Activated CD4-positive, alpha-beta T cell treated with anti-CD3 and anti-CD28 coated beads, Interleukin-2, amount 10 ng/mL, durations not matched to agents 24 days and 14 days (primary cell): Measurements from ENCODE around the gene MMP3. TPM values are rescaled to one million over a fixed set of nuclear protein-coding genes. Genes with fewer than 3 reads are reported as not detected.
A peak's percentile ranks its signal among the peaks of the same experiment; 100 is the strongest.

Source experiments
- DNase-seq: peaks from one replicate; pipeline ENCODE4 v3.0.0; 2022
- H3K27ac Mint-ChIP-seq: one replicate; pipeline ENCODE4 v1.8.0; 2022; ENCODE audit warnings: mild to moderate bottlenecking, mixed read lengths
- H3K27me3 Mint-ChIP-seq: one replicate; pipeline ENCODE4 v1.8.0; 2022; ENCODE audit warnings: mixed read lengths
- H3K36me3 Mint-ChIP-seq: one replicate; pipeline ENCODE4 v1.8.0; 2022; ENCODE audit warnings: low read depth, mild to moderate bottlenecking, mixed read lengths
- H3K4me1 Mint-ChIP-seq: one replicate; pipeline ENCODE4 v1.8.0; 2021; ENCODE audit warnings: mixed read lengths
- H3K4me3 Mint-ChIP-seq: one replicate; pipeline ENCODE4 v1.8.0; 2022; ENCODE audit warnings: mild to moderate bottlenecking, moderate library complexity, mixed read lengths
- H3K9me3 Mint-ChIP-seq: one replicate; pipeline ENCODE4 v1.8.0; 2021; ENCODE audit warnings: mixed read lengths
- intact Hi-C: fragments of 100-400 bp; cut with micrococcal nuclease; formaldehyde crosslinking; loops from one replicate; pipeline ENCODE4 v1.15.1; 2023
- total RNA-seq: library from RNA; stranded (reverse); gene quantifications from 2 replicates; pipeline ENCODE4 v1.2.3, GENCODE V29; 2022

MMP3 gene
- total RNA-seq, 1 donor from 2014 or later, result not detected

GRCh38 chr11:102849311-102849710, 5.9 kb upstream of the MMP3 start:
- H3K27me3 Mint-ChIP-seq, result peaks cover 5% of the 10 kb centered on the region
- no peak for DNase-seq
- intact Hi-C loops, result no loop called here
- H3K27ac Mint-ChIP-seq, result no peak overlapping the region
- H3K4me3 Mint-ChIP-seq, result no peak overlapping the region
- H3K4me1 Mint-ChIP-seq, result no peaks in the 10 kb centered on the region
- H3K9me3 Mint-ChIP-seq, result no peaks in the 10 kb centered on the region
- no peaks in the 10 kb centered on the region for H3K36me3 Mint-ChIP-seq

GRCh38 chr11:102846292-102846691, 2.9 kb upstream of the MMP3 start:
- H3K27me3 Mint-ChIP-seq, result peaks cover 9% of the 10 kb centered on the region
- DNase-seq, result no peak
- H3K4me3 Mint-ChIP-seq, result no peak overlapping the region
- intact Hi-C loops, result no loop called here
- H3K4me1 Mint-ChIP-seq, result no peaks in the 10 kb centered on the region
- H3K27ac Mint-ChIP-seq, result no peak overlapping the region
- H3K9me3 Mint-ChIP-seq, result no peaks in the 10 kb centered on the region
- H3K36me3 Mint-ChIP-seq, result no peaks in the 10 kb centered on the region

- no peak overlapping the region for H3K27ac Mint-ChIP-seq
- H3K4me1 Mint-ChIP-seq, result no peaks in the 10 kb centered on the region
- intact Hi-C loops, result no loop called here
- H3K4me3 Mint-ChIP-seq, result no peak overlapping the region
- DNase-seq, result no peak
- H3K9me3 Mint-ChIP-seq, result no peaks in the 10 kb centered on the region
- H3K27me3 Mint-ChIP-seq, result peaks cover 9% of the 10 kb centered on the region
- H3K36me3 Mint-ChIP-seq, result no peaks in the 10 kb centered on the region
Observed at GRCh38 chr11:102842930-102843329, 479 bp downstream of the MMP3 start.

GRCh38 chr11:102840018-102840417, 3.4 kb downstream of the MMP3 start:
- H3K4me1 Mint-ChIP-seq, result no peaks in the 10 kb centered on the region
- intact Hi-C loops, result no loop called here
- no peak overlapping the region for H3K4me3 Mint-ChIP-seq
- DNase-seq, result no peak
- no peak overlapping the region for H3K27ac Mint-ChIP-seq
- H3K9me3 Mint-ChIP-seq, result no peaks in the 10 kb centered on the region
- H3K36me3 Mint-ChIP-seq, result no peaks in the 10 kb centered on the region
- H3K27me3 Mint-ChIP-seq, result peaks cover 7% of the 10 kb centered on the region

- H3K27ac Mint-ChIP-seq, result no peak overlapping the region
- no peak overlapping the region for H3K4me3 Mint-ChIP-seq
- DNase-seq, result no peak
- intact Hi-C loops, result no loop called here
- no peaks in the 10 kb centered on the region for H3K36me3 Mint-ChIP-seq
- no peaks in the 10 kb centered on the region for H3K9me3 Mint-ChIP-seq
- H3K4me1 Mint-ChIP-seq, result no peaks in the 10 kb centered on the region
- H3K27me3 Mint-ChIP-seq, result peaks cover 3% of the 10 kb centered on the region
Observed at GRCh38 chr11:102837646-102838045, 5.8 kb downstream of the MMP3 start.

GRCh38 chr11:102837156-102837555, 6.3 kb downstream of the MMP3 start:
- H3K27me3 Mint-ChIP-seq, result peaks cover 5% of the 10 kb centered on the region
- DNase-seq, result no peak
- no peaks in the 10 kb centered on the region for H3K4me1 Mint-ChIP-seq
- H3K4me3 Mint-ChIP-seq, result no peak overlapping the region
- intact Hi-C loops, result no loop called here
- H3K27ac Mint-ChIP-seq, result no peak overlapping the region
- H3K36me3 Mint-ChIP-seq, result no peaks in the 10 kb centered on the region
- no peaks in the 10 kb centered on the region for H3K9me3 Mint-ChIP-seq

- H3K4me3 Mint-ChIP-seq, result no peak overlapping the region
Observed at GRCh38 chr11:102836290-102836875, 7.0 kb downstream of the MMP3 start.

GRCh38 chr11:102833731-102834130, 9.7 kb downstream of the MMP3 start:
- H3K4me3 Mint-ChIP-seq, result no peak overlapping the region
- no peaks in the 10 kb centered on the region for H3K36me3 Mint-ChIP-seq
- H3K27me3 Mint-ChIP-seq, result peaks cover 29% of the 10 kb centered on the region
- intact Hi-C loops, result no loop called here
- H3K4me1 Mint-ChIP-seq, result peaks cover 3% of the 10 kb centered on the region
- no peak overlapping the region for H3K27ac Mint-ChIP-seq
- no peaks in the 10 kb centered on the region for H3K9me3 Mint-ChIP-seq
- no peak for DNase-seq

More at GRCh38 chr11:102836290-102836875, 7.0 kb downstream of the MMP3 start:
- no peak for DNase-seq
- H3K27me3 Mint-ChIP-seq, result peaks cover 13% of the 10 kb centered on the region
- H3K4me1 Mint-ChIP-seq, result peaks cover 3% of the 10 kb centered on the region
- H3K27ac Mint-ChIP-seq, result no peak overlapping the region
- H3K36me3 Mint-ChIP-seq, result no peaks in the 10 kb centered on the region
- intact Hi-C loops, result no loop called here
- H3K9me3 Mint-ChIP-seq, result no peaks in the 10 kb centered on the region

GRCh38 chr11:102832612-102833011, 10.8 kb downstream of the MMP3 start:
- Mint-ChIP-seq H3K4me3 (no peak overlapping the region), H3K27ac (no peak overlapping the region), H3K4me1 (peaks cover 3% of the 10 kb centered on the region), H3K9me3 (no peaks in the 10 kb centered on the region), H3K36me3 (no peaks in the 10 kb centered on the region), H3K27me3 (peaks cover 29% of the 10 kb centered on the region)
- no peak for DNase-seq
- intact Hi-C loops, result no loop called here

GRCh38 chr11:102831489-102832440, 11.6 kb downstream of the MMP3 start:
- Mint-ChIP-seq H3K9me3 (no peaks in the 10 kb centered on the region), H3K4me3 (peak overlapping the region; percentile 57), H3K27me3 (peaks cover 29% of the 10 kb centered on the region), H3K36me3 (no peaks in the 10 kb centered on the region), H3K4me1 (peaks cover 3% of the 10 kb centered on the region), H3K27ac (no peak overlapping the region)
- peak; percentile 60 for DNase-seq
- intact Hi-C loops, result no loop called here

- intact Hi-C loops, result no loop called here
- no peak for DNase-seq
- H3K4me1 Mint-ChIP-seq, result peaks cover 3% of the 10 kb centered on the region
- no peak overlapping the region for H3K27ac Mint-ChIP-seq
- H3K27me3 Mint-ChIP-seq, result peaks cover 29% of the 10 kb centered on the region
- H3K36me3 Mint-ChIP-seq, result no peaks in the 10 kb centered on the region
- no peaks in the 10 kb centered on the region for H3K9me3 Mint-ChIP-seq
- H3K4me3 Mint-ChIP-seq, result no peak overlapping the region
Observed at GRCh38 chr11:102831128-102831488, 12.3 kb downstream of the MMP3 start.

- Mint-ChIP-seq H3K27ac (no peak overlapping the region), H3K9me3 (no peaks in the 10 kb centered on the region), H3K27me3 (peaks cover 29% of the 10 kb centered on the region), H3K4me1 (peaks cover 3% of the 10 kb centered on the region), H3K4me3 (no peak overlapping the region), H3K36me3 (no peaks in the 10 kb centered on the region)
- no peak for DNase-seq
- intact Hi-C loops, result no loop called here
Observed at GRCh38 chr11:102830001-102830727, 13.2 kb downstream of the MMP3 start.

GRCh38 chr11:102829316-102830000, 14.0 kb downstream of the MMP3 start:
- H3K4me3 Mint-ChIP-seq, result no peak overlapping the region
- peaks cover 3% of the 10 kb centered on the region for H3K4me1 Mint-ChIP-seq
- DNase-seq, result no peak
- intact Hi-C loops, result no loop called here
- H3K27me3 Mint-ChIP-seq, result peaks cover 26% of the 10 kb centered on the region
- H3K27ac Mint-ChIP-seq, result no peak overlapping the region
- no peaks in the 10 kb centered on the region for H3K36me3 Mint-ChIP-seq
- H3K9me3 Mint-ChIP-seq, result no peaks in the 10 kb centered on the region
